Upper lobe of left lung (tissue), 4 donors: ENCODE data around the gene RASIP1.

Experiments
- CTCF ChIP-seq, 6 experiments: fragments of 450-650 bp in 4 of 6; fragments of 200-600 bp in 2 of 6; sonication (generic) in 2 of 6; IDR thresholded peaks; one replicate each; pipeline ENCODE4 v1.5.1; 2016 to 2019; ENCODE audit warnings: antibody characterized with exemption in 6 of 6
- EP300 ChIP-seq, 4 donors: sonication (generic); formaldehyde crosslinking; IDR thresholded peaks; one replicate each; pipeline ENCODE4 v1.5.1; 2017; ENCODE audit warnings: antibody characterized with exemption in 4 of 4, control low read depth in 2 of 4
- POLR2A ChIP-seq, 4 donors: fragments of 450-650 bp; IDR thresholded peaks; one replicate each; pipeline ENCODE4 v1.5.1; 2016 to 2017; ENCODE audit warnings: antibody characterized with exemption in 4 of 4, mild to moderate bottlenecking in 2 of 4
- POLR2AphosphoS5 ChIP-seq, 2 donors: sonication (generic); formaldehyde crosslinking; IDR thresholded peaks; one replicate each; pipeline ENCODE4 v1.5.1; 2017; ENCODE audit warnings: antibody characterized with exemption in 2 of 2

- no peak for TF ChIP-seq CTCF (IDR thresholded peaks at IDR 0.05)
- TF ChIP-seq POLR2AphosphoS5 (IDR thresholded peaks at IDR 0.05): no peak
- TF ChIP-seq POLR2A (IDR thresholded peaks at IDR 0.05): no peak
- TF ChIP-seq EP300 (IDR thresholded peaks at IDR 0.05): no peak
These were observed 16.3 kb upstream of the RASIP1 start for GRCh38 chr19:48756686-48757085.
